Stimulated activated naive B cell treated with anti-CD40 and anti-IgM and Interleukin-4, amounts not matched to agents 10 μg/mL and 1 μg/mL and 100 μg/mL, for 72 hours (primary cell): ENCODE data around the gene PLEKHG4B.

Experiments used
- ATAC-seq, 2 donors: fragments of 150-1000 bp; cut with Tn5 transposase; replicated peaks; 2 replicates each; pipeline ENCODE4 v1.10.0; 2021; ENCODE audit warnings: moderate library complexity in 1 of 2
- DNase-seq: peaks from one replicate; pipeline ENCODE4 v3.0.0; 2021
- H3K27ac Mint-ChIP-seq: one replicate; pipeline ENCODE4 v1.8.0; 2022; ENCODE audit warnings: mild to moderate bottlenecking, mixed read lengths
- H3K27me3 Mint-ChIP-seq, 2 donors: one replicate each; pipeline ENCODE4 v1.8.0; 2022; ENCODE audit warnings: mixed read lengths in 2 of 2
- H3K36me3 Mint-ChIP-seq, 2 donors: one replicate each; pipeline ENCODE4 v1.8.0; 2022; ENCODE audit warnings: mixed read lengths in 2 of 2, mild to moderate bottlenecking in 1 of 2
- H3K4me1 Mint-ChIP-seq, 2 donors: one replicate each; pipeline ENCODE4 v1.8.0; 2022; ENCODE audit warnings: mixed read lengths in 2 of 2, mild to moderate bottlenecking in 1 of 2
- H3K4me3 Mint-ChIP-seq, 2 donors: one replicate each; pipeline ENCODE4 v1.8.0; 2022; ENCODE audit warnings: mild to moderate bottlenecking in 2 of 2, mixed read lengths in 2 of 2, moderate library complexity in 1 of 2
- H3K9me3 Mint-ChIP-seq, 2 donors: one replicate each; pipeline ENCODE4 v1.8.0; 2022; ENCODE audit warnings: mixed read lengths in 2 of 2, mild to moderate bottlenecking in 1 of 2

PLEKHG4B gene

GRCh38 chr5:167982-168660 is 76.2 kb downstream of the PLEKHG4B start:
- peaks cover 0 to 4% of the 10 kb centered on the region in 2 donors for H3K27me3 Mint-ChIP-seq
- no peak overlapping the region for H3K27ac Mint-ChIP-seq

GRCh38 chr5:169071-169727 is 77.2 kb downstream of the PLEKHG4B start:
- Mint-ChIP-seq H3K27ac (no peak overlapping the region), H3K27me3 (peaks cover 0 to 9% of the 10 kb centered on the region in 2 donors), H3K9me3 (peaks cover 0 to 4% of the 10 kb centered on the region in 2 donors), H3K36me3 (no peaks in the 10 kb centered on the region), H3K4me3 (no peak overlapping the region), H3K4me1 (no peaks in the 10 kb centered on the region)
- DNase-seq (no peak), ATAC-seq (no peak)

More at GRCh38 chr5:167982-168660, 76.2 kb downstream of the PLEKHG4B start:
- Mint-ChIP-seq H3K4me3 (no peak overlapping the region), H3K36me3 (no peaks in the 10 kb centered on the region), H3K9me3 (peaks cover 0 to 4% of the 10 kb centered on the region in 2 donors), H3K4me1 (no peaks in the 10 kb centered on the region)
- DNase-seq: no peak
- ATAC-seq: no peak

- ATAC-seq: no peak
- Mint-ChIP-seq H3K4me3 (no peak overlapping the region), H3K9me3 (peaks cover 0 to 2% of the 10 kb centered on the region in 2 donors)
Observed at GRCh38 chr5:169728-170094, 77.7 kb downstream of the PLEKHG4B start.

GRCh38 chr5:170971-171800 is 79.2 kb downstream of the PLEKHG4B start:
- no peak overlapping the region for H3K4me3 Mint-ChIP-seq
- H3K9me3 Mint-ChIP-seq: peaks cover 0 to 2% of the 10 kb centered on the region in 2 donors
- ATAC-seq (no peak), DNase-seq (no peak)
- no peak overlapping the region for H3K27ac Mint-ChIP-seq
- H3K4me1 Mint-ChIP-seq: peaks cover 0 to 2% of the 10 kb centered on the region in 2 donors
- H3K36me3 Mint-ChIP-seq: no peaks in the 10 kb centered on the region
- H3K27me3 Mint-ChIP-seq: peaks cover 0 to 13% of the 10 kb centered on the region in 2 donors

More at GRCh38 chr5:169728-170094, 77.7 kb downstream of the PLEKHG4B start:
- Mint-ChIP-seq H3K4me1 (no peaks in the 10 kb centered on the region), H3K36me3 (no peaks in the 10 kb centered on the region), H3K27ac (no peak overlapping the region), H3K27me3 (peaks cover 0 to 9% of the 10 kb centered on the region in 2 donors)
- no peak for DNase-seq

GRCh38 chr5:171801-172331 is 79.9 kb downstream of the PLEKHG4B start:
- Mint-ChIP-seq H3K4me3 (no peak overlapping the region), H3K4me1 (peaks cover 0 to 2% of the 10 kb centered on the region in 2 donors), H3K36me3 (no peaks in the 10 kb centered on the region), H3K9me3 (no peaks in the 10 kb centered on the region), H3K27ac (no peak overlapping the region), H3K27me3 (peaks cover 0 to 13% of the 10 kb centered on the region in 2 donors)
- ATAC-seq: no peak
- DNase-seq: no peak

GRCh38 chr5:172421-172820 is 80.5 kb downstream of the PLEKHG4B start:
- Mint-ChIP-seq H3K27me3 (peaks cover 0 to 13% of the 10 kb centered on the region in 2 donors), H3K36me3 (no peaks in the 10 kb centered on the region), H3K9me3 (no peaks in the 10 kb centered on the region), H3K27ac (no peak overlapping the region), H3K4me1 (peaks cover 0 to 2% of the 10 kb centered on the region in 2 donors), H3K4me3 (no peak overlapping the region)
- ATAC-seq (no peak), DNase-seq (no peak)

GRCh38 chr5:172841-173251 is 80.9 kb downstream of the PLEKHG4B start:
- Mint-ChIP-seq H3K27me3 (peaks cover 0 to 13% of the 10 kb centered on the region in 2 donors), H3K9me3 (no peaks in the 10 kb centered on the region), H3K27ac (no peak overlapping the region), H3K4me3 (no peak overlapping the region), H3K4me1 (peaks cover 0 to 2% of the 10 kb centered on the region in 2 donors), H3K36me3 (no peaks in the 10 kb centered on the region)
- DNase-seq (no peak), ATAC-seq (no peak)

GRCh38 chr5:173392-174290 is 81.7 kb downstream of the PLEKHG4B start:
- peaks cover 0 to 2% of the 10 kb centered on the region in 2 donors for H3K4me1 Mint-ChIP-seq
- peaks cover 0 to 13% of the 10 kb centered on the region in 2 donors for H3K27me3 Mint-ChIP-seq
- no peak overlapping the region for H3K27ac Mint-ChIP-seq
- no peak for DNase-seq
- H3K4me3 Mint-ChIP-seq: no peak overlapping the region
- H3K36me3 Mint-ChIP-seq: no peaks in the 10 kb centered on the region
- no peaks in the 10 kb centered on the region for H3K9me3 Mint-ChIP-seq
- no peak for ATAC-seq

GRCh38 chr5:174291-174600 is 82.3 kb downstream of the PLEKHG4B start:
- Mint-ChIP-seq H3K9me3 (no peaks in the 10 kb centered on the region), H3K4me3 (no peak overlapping the region), H3K4me1 (peaks cover 0 to 2% of the 10 kb centered on the region in 2 donors), H3K27ac (no peak overlapping the region), H3K36me3 (no peaks in the 10 kb centered on the region), H3K27me3 (peaks cover 0 to 13% of the 10 kb centered on the region in 2 donors)
- no peak for ATAC-seq
- no peak for DNase-seq

- H3K9me3 Mint-ChIP-seq: no peaks in the 10 kb centered on the region
- ATAC-seq (no peak), DNase-seq (no peak)
- no peaks in the 10 kb centered on the region for H3K36me3 Mint-ChIP-seq
- H3K27ac Mint-ChIP-seq: no peak overlapping the region
- H3K27me3 Mint-ChIP-seq: peaks cover 0 to 13% of the 10 kb centered on the region in 2 donors
- no peak overlapping the region for H3K4me3 Mint-ChIP-seq
- peaks cover 0 to 2% of the 10 kb centered on the region in 2 donors for H3K4me1 Mint-ChIP-seq
Observed at GRCh38 chr5:174876-175465, 83.0 kb downstream of the PLEKHG4B start.

- Mint-ChIP-seq H3K27ac (no peak overlapping the region), H3K27me3 (peaks cover 0 to 13% of the 10 kb centered on the region in 2 donors), H3K9me3 (no peaks in the 10 kb centered on the region), H3K36me3 (no peaks in the 10 kb centered on the region), H3K4me1 (peaks cover 0 to 2% of the 10 kb centered on the region in 2 donors), H3K4me3 (no peak overlapping the region)
- ATAC-seq: no peak
- DNase-seq: no peak
Observed at GRCh38 chr5:176296-176823, 84.4 kb downstream of the PLEKHG4B start.

GRCh38 chr5:178110-178509 is 86.1 kb downstream of the PLEKHG4B start:
- Mint-ChIP-seq H3K9me3 (no peaks in the 10 kb centered on the region), H3K36me3 (no peaks in the 10 kb centered on the region), H3K4me3 (no peak overlapping the region), H3K4me1 (peaks cover 0 to 2% of the 10 kb centered on the region in 2 donors), H3K27ac (no peak overlapping the region), H3K27me3 (peaks cover 0 to 9% of the 10 kb centered on the region in 2 donors)
- no peak for ATAC-seq
- DNase-seq: no peak

- Mint-ChIP-seq H3K4me3 (no peak overlapping the region), H3K36me3 (no peaks in the 10 kb centered on the region), H3K27me3 (peaks cover 0 to 4% of the 10 kb centered on the region in 2 donors), H3K4me1 (peaks cover 0 to 2% of the 10 kb centered on the region in 2 donors), H3K9me3 (no peaks in the 10 kb centered on the region), H3K27ac (no peak overlapping the region)
- ATAC-seq: no peak
- no peak for DNase-seq
Observed at GRCh38 chr5:179401-179800, 87.4 kb downstream of the PLEKHG4B start.
